ENCODE data around the gene PLA2G4B.

Gene PLA2G4B

DNA sequence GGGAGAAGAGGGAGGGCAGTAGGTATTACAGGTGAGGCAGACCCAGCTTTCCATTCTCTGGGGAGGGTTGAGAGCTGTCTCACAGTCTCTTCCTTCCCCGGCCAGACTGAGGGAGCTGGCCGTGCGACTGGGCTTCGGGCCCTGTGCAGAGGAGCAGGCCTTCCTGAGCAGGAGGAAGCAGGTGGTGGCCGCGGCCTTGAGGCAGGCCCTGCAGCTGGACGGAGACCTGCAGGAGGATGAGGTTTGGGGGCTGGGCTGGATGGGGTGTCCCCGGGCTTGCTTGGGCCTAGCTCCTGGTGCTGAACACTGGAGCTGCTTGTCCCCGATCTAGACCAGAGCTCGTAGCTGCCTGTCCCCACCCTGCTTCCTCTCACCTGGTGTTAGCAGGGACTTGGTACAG lies 4.9 kb downstream of the PLA2G4B start:
- in situ Hi-C loops (cut with MboI; ENCODE audit: low pct_unique_long_range_greater_than_20kb, low sequenced_read_pairs) = no loop called here
- no peak for DNase-seq

- DNase-seq = no peak
- in situ Hi-C loops (cut with MboI; ENCODE audit: low pct_unique_long_range_greater_than_20kb, low sequenced_read_pairs) = no loop called here
Measured at GRCh38 chr15:41844814-41845213, 6.2 kb downstream of the PLA2G4B start.

GRCh38 chr15:41847206-41847605 lies 8.6 kb downstream of the PLA2G4B start:
- DNase-seq = no peak
- in situ Hi-C loops (cut with MboI; ENCODE audit: low pct_unique_long_range_greater_than_20kb, low sequenced_read_pairs) = no loop called here

GRCh38 chr15:41847981-41848380 lies 9.3 kb downstream of the PLA2G4B start:
- DNase-seq = no peak
- in situ Hi-C loops (cut with MboI; ENCODE audit: low pct_unique_long_range_greater_than_20kb, low sequenced_read_pairs) = no loop called here

- in situ Hi-C loops (cut with MboI; ENCODE audit: low pct_unique_long_range_greater_than_20kb, low sequenced_read_pairs) = no loop called here
- DNase-seq = no peak
Measured at GRCh38 chr15:41848631-41849030, 10.0 kb downstream of the PLA2G4B start.

DNA sequence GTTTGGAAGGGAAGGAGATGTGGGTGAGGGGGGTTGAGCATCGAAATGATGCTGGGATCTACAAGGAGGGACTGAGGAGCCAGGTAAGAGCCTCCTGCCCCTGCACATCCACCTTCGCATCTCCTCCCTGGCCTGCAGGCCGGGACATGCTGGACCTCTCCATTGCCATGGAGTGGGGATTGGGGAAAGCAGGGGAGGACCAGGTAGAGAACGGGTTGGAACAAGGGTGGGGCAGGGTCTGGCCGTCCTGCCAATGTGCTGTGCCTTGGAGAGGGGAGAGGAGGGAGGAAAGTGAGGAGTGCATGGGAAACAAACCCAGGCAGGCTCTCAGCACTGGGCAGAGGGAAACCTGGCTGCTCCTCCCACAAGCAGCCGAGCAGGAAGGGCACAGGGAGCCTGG lies 10.6 kb downstream of the PLA2G4B start:
- DNase-seq = no peak
- in situ Hi-C loops (cut with MboI; ENCODE audit: low pct_unique_long_range_greater_than_20kb, low sequenced_read_pairs) = no loop called here

- no peak for DNase-seq
- in situ Hi-C loops (cut with MboI; ENCODE audit: low pct_unique_long_range_greater_than_20kb, low sequenced_read_pairs) = no loop called here
Measured at GRCh38 chr15:41849861-41850260, 11.2 kb downstream of the PLA2G4B start.

DNA sequence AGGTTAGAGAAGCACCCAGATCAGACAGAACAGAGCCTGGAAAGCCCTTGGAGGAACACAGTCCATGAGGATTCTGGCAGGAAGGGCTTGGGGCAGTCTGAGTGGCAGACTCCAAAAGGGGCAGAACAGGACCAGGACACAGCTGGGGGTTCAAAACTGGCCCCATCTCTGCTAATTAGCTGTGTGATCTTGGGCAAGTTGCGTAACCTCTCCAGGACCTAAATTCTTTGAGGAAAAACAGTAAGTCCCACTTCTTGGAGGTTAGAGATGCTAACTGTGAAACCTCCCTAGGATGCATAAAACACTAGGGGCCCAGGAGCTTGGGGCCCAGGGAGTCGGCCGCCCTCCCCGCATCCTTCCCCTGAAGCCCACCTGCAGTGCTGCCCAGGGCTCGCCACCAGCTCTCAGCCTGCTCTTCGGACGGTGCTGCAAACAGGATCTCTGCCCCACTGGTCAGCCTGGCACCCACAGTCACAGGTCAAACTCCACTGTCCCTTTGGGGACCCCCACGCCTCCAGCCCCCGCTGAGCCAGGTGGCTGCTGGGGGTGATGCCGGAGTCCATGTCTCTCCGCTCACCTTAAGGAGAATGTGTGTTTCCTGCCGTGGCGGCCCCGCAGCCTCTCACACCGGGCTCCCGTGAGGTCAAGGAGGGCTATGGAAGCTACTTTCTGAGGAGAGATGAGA lies 12.0 kb downstream of the PLA2G4B start:
- in situ Hi-C loops (cut with MboI; ENCODE audit: low pct_unique_long_range_greater_than_20kb, low sequenced_read_pairs) = no loop called here
- no peak for DNase-seq

GRCh38 chr15:41851167-41851523 lies 12.5 kb downstream of the PLA2G4B start:
- no peak for DNase-seq
- in situ Hi-C loops (cut with MboI; ENCODE audit: low pct_unique_long_range_greater_than_20kb, low sequenced_read_pairs) = no loop called here

GRCh38 chr15:41851755-41852370 lies 13.2 kb downstream of the PLA2G4B start:
- in situ Hi-C loops (cut with MboI; ENCODE audit: low pct_unique_long_range_greater_than_20kb, low sequenced_read_pairs) = no loop called here
- DNase-seq = no peak

GRCh38 chr15:41852736-41853590 lies 14.3 kb downstream of the PLA2G4B start:
- no peak for DNase-seq
- in situ Hi-C loops (cut with MboI; ENCODE audit: low pct_unique_long_range_greater_than_20kb, low sequenced_read_pairs) = no loop called here

GRCh38 chr15:41853831-41854230 lies 15.2 kb downstream of the PLA2G4B start:
- no peak for DNase-seq
- in situ Hi-C loops (cut with MboI; ENCODE audit: low pct_unique_long_range_greater_than_20kb, low sequenced_read_pairs) = no loop called here

DNA sequence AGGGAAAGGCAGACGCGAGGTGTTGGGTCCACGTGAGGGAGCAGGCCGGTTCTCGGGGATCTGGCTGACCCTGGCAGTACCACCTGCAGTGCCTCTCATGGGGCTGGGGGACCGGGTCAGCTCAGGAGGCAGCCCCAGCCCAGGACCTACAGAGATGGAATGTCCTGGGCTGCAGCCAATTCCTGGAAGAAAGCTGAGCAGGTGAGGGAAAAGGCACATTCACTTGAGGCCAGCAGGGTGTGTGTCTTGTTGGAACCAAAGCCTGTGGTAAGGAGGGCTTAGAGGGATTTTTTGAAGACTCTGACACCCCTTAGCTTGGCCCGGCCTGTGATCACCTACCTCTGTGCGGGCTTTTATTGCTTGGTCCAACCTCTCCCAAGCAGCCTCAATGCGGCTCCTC lies 15.8 kb downstream of the PLA2G4B start:
- DNase-seq = no peak
- in situ Hi-C loops (cut with MboI; ENCODE audit: low pct_unique_long_range_greater_than_20kb, low sequenced_read_pairs) = no loop called here

DNA sequence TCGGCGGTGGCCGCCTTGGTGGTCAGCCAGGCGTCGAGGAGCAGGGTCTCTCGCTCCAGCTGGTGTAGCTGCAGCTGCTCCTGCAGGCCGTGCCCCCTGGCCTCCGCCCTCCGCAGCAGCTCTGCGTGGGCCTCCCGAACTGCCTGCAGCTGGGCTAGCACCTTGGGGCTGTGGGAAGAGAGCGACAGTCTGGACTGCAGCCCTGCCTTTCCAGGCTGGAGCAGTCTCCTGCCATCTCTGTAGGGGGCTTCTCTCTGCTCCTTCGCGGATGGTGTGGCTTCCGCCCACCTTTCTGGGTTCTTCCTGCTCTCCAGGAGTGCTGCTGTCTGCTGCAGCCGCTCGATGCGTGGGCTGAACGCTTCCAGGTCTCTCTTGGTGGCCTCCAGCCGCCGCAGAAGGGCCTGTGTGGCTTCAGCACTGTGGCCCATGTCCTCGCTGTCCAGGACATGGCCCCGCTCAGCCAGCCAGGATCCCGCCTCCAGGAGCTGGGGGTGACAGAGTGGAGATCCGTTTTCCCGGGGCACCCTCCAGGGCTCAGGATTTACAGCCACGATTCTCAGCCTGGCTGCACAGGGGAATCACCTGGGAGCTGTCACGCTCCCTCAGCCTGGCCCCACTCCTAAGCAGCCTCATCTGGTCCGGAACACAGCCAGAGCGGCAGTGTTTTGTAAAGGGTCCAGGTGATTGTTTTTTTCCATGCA lies 16.8 kb downstream of the PLA2G4B start:
- no peak for DNase-seq
- in situ Hi-C loops (cut with MboI; ENCODE audit: low pct_unique_long_range_greater_than_20kb, low sequenced_read_pairs) = no loop called here

GRCh38 chr15:41856262-41856661 lies 17.6 kb downstream of the PLA2G4B start:
- in situ Hi-C loops (cut with MboI; ENCODE audit: low pct_unique_long_range_greater_than_20kb, low sequenced_read_pairs) = no loop called here
- no peak for DNase-seq

GRCh38 chr15:41856716-41857115 lies 18.1 kb downstream of the PLA2G4B start:
- in situ Hi-C loops (cut with MboI; ENCODE audit: low pct_unique_long_range_greater_than_20kb, low sequenced_read_pairs) = no loop called here

DNA sequence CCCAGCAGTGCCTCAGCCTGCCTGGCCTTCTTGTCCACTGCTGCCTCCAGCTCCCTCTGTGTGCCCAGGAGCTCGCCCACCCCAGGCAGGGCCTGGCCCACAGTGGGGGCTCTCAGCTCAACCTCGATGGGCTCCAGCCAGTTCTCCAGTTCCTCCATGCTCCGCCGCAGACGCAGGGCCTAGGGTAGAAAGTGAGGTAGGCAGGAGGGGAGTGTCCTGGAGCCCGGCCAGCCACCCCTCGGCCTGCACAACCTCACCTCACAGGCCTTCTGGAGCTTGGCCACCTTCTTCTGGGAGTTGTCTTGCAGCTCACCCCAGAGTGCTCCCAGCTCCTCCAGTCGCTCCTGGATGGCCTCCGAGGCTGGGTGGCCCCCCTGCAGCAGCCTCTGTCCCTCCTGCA lies 18.7 kb downstream of the PLA2G4B start:
- DNase-seq = no peak
- in situ Hi-C loops (cut with MboI; ENCODE audit: low pct_unique_long_range_greater_than_20kb, low sequenced_read_pairs) = no loop called here

More at GRCh38 chr15:41856716-41857115, 18.1 kb downstream of the PLA2G4B start:
- no peak for DNase-seq

DNA sequence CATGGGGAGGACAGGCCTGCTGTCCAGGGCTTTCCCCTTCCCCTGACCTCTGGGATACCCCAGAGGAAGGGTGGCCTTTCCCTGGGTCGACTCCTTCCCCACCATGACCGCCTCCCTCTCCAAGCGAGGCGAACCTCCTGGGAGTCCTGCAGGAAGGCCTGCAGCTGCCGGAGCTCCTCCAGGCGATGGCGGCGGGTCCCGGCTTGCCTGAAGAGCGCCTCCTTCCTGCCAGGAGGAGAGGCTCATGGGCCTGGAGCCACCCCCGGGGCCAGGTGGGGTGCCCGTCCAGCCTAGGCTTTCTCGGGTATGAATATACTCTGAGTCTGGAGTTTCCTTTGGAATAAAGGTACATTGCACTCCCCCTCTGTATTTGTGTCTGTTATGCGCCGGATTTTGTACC lies 20.1 kb downstream of the PLA2G4B start:
- DNase-seq = no peak
- in situ Hi-C loops (cut with MboI; ENCODE audit: low pct_unique_long_range_greater_than_20kb, low sequenced_read_pairs) = no loop called here

DNA sequence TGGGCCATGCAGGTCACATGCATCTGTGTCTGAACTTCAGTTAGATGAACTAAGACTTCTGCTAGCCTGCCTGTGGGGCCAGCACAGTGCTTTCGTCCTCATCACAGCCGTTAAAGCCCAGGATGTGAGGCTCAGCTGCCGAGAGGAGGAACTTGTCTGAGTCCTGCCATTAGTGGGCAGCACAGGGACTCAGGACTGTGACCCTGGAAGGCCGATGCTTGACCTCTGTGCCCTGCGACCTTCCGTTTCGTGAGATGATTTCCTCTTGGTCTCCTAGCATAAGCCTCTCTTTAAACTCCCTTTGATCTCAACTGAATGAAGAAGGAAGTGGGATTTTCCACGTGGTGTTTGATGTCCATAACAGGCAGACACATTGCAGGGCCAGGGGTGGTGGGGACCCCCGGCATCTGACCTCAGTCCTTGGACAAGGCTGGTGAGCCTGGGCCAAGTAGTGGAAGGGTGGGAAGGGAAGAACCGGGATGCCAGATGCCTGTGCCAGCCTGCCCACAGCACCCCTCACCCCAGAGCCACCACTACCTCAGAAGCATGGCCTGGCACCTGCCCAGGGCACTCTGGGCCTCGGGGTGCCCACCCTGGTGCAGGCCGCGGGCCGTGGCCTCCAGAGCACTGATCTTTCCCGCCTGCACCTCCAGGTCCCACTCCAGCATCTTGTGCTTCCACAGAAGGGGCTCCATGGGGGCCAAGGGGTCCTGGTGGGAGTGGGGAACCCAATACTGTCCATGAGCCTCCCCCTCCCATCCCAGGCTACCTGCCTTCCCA lies 21.6 kb downstream of the PLA2G4B start:
- no peak for DNase-seq
- in situ Hi-C loops (cut with MboI; ENCODE audit: low pct_unique_long_range_greater_than_20kb, low sequenced_read_pairs) = no loop called here
